Measurements from ENCODE around the gene ISYNA1. TPM values are rescaled to one million over a fixed set of nuclear protein-coding genes. Genes with fewer than 3 reads are reported as not detected.

ISYNA1 gene
- total and polyA plus RNA-seq, 8 donors: 7.8 to 47.3 (median 15.4) TPM

- peak in 1 of 2 donors; percentile 86 for DNase-seq
- intact Hi-C loops (cut with DNase I; ENCODE audit: low total_unique reads): loop anchor here (10.0 kb wide), 1 partner anchor 48 kb away; the partner anchor contains the start of gene PGPEP1
Measured at GRCh38 chr19:18392417-18392816, 45.5 kb downstream of the ISYNA1 start.

GRCh38 chr19:18391509-18392075, 46.3 kb downstream of the ISYNA1 start:
- TF ChIP-seq EP300 (IDR thresholded peaks at IDR 0.05): no peak
- TF ChIP-seq POLR2A (IDR thresholded peaks at IDR 0.05): no peak
- TF ChIP-seq CTCF (IDR thresholded peaks at IDR 0.05): no peak
- TF ChIP-seq POLR2AphosphoS5 (IDR thresholded peaks at IDR 0.05): peak in 1 of 3 donors; percentile 3
- Histone ChIP-seq H3K27me3 (peaks cover 0 to 11% (median 0%) of the 10 kb centered on the region in 3 donors), H3K4me3 (no peak overlapping the region), H3K4me1 (peaks cover 20 to 59% (median 40%) of the 10 kb centered on the region in 4 donors), H3K9me3 (no peaks in the 10 kb centered on the region), H3K27ac (peak overlapping the region in 3 of 5 donors; percentile 31 to 81 (median 72)), H3K36me3 (peaks cover 0 to 13% (median 0%) of the 10 kb centered on the region in 4 donors)
- no peak for DNase-seq
- WGBS, 5 donors: 79 to 89% (median 81%) methylated on average over 7 to 9 of the region's 9 CpGs
- intact Hi-C loops (cut with DNase I; ENCODE audit: low total_unique reads): loop anchor here (10.0 kb wide), 1 partner anchor 47 kb away; the partner anchor contains the start of gene PGPEP1

More at GRCh38 chr19:18392417-18392816, 45.5 kb downstream of the ISYNA1 start:
- H3K4me1 ChIP-seq: peaks cover 25 to 59% (median 45%) of the 10 kb centered on the region in 4 donors
- H3K9me3 ChIP-seq: no peaks in the 10 kb centered on the region
- peak overlapping the region; percentile 1 to 81 (median 46) for H3K27ac ChIP-seq
- H3K36me3 ChIP-seq: peaks cover 0 to 13% (median 0%) of the 10 kb centered on the region in 4 donors
- peaks cover 0 to 16% (median 7%) of the 10 kb centered on the region in 3 donors for H3K27me3 ChIP-seq
- TF ChIP-seq POLR2AphosphoS5 (IDR thresholded peaks at IDR 0.05): peak in 2 of 3 donors; percentile 27 to 67
- no peak for TF ChIP-seq EP300 (IDR thresholded peaks at IDR 0.05)
- WGBS, 5 donors: 15 to 49% (median 26%) methylated on average over 11 of the region's 11 CpGs
- H3K4me3 ChIP-seq: peak overlapping the region in 1 of 4 donors; percentile 3

GRCh38 chr19:18390065-18390907, 47.6 kb downstream of the ISYNA1 start:
- TF ChIP-seq EP300 (IDR thresholded peaks at IDR 0.05) (no peak), POLR2A (IDR thresholded peaks at IDR 0.05) (no peak), POLR2AphosphoS5 (IDR thresholded peaks at IDR 0.05) (peak in 1 of 3 donors; percentile 9)
- Histone ChIP-seq H3K27me3 (peaks cover 0 to 14% (median 0%) of the 10 kb centered on the region in 3 donors), H3K4me3 (no peak overlapping the region), H3K36me3 (peaks cover 0 to 13% (median 0%) of the 10 kb centered on the region in 4 donors), H3K9me3 (no peaks in the 10 kb centered on the region), H3K4me1 (peaks cover 26 to 69% (median 50%) of the 10 kb centered on the region in 4 donors), H3K27ac (no peak overlapping the region)
- intact Hi-C loops (cut with DNase I; ENCODE audit: low total_unique reads): loop anchor here (10.0 kb wide), 1 partner anchor 45 kb away; the partner anchor contains the start of gene PGPEP1
- DNase-seq: no peak
- WGBS, 5 donors: 76 to 98% (median 88%) methylated on average over 6 of the region's 6 CpGs

GRCh38 chr19:18389726-18390064, 48.2 kb downstream of the ISYNA1 start:
- no peak overlapping the region for H3K4me3 ChIP-seq
- no peaks in the 10 kb centered on the region for H3K9me3 ChIP-seq
- no peak for TF ChIP-seq CTCF (IDR thresholded peaks at IDR 0.05)
- TF ChIP-seq POLR2AphosphoS5 (IDR thresholded peaks at IDR 0.05): peak in 1 of 3 donors; percentile 16
- intact Hi-C loops (cut with DNase I; ENCODE audit: low total_unique reads): loop anchor here (10.0 kb wide), 1 partner anchor 45 kb away; the partner anchor contains the start of gene PGPEP1
- peaks cover 0 to 14% (median 0%) of the 10 kb centered on the region in 3 donors for H3K27me3 ChIP-seq
- peaks cover 29 to 75% (median 55%) of the 10 kb centered on the region in 4 donors for H3K4me1 ChIP-seq
- peak overlapping the region in 1 of 5 donors; percentile 84 for H3K27ac ChIP-seq
- no peak for DNase-seq
- peaks cover 0 to 13% (median 0%) of the 10 kb centered on the region in 4 donors for H3K36me3 ChIP-seq
